Medulla oblongata (tissue), 1 donor: ENCODE data around the gene SDS.
"Not testable (repeated sequence)": the region's sequence is repeated elsewhere in the genome, so short reads cannot be mapped to it uniquely, and the experiment has no call there.

Experiments used
- DNase-seq: peaks from one replicate; pipeline ENCODE4 v3.0.0-alpha.2; 2015; ENCODE audit errors: extremely low spot score

Gene SDS

DNA sequence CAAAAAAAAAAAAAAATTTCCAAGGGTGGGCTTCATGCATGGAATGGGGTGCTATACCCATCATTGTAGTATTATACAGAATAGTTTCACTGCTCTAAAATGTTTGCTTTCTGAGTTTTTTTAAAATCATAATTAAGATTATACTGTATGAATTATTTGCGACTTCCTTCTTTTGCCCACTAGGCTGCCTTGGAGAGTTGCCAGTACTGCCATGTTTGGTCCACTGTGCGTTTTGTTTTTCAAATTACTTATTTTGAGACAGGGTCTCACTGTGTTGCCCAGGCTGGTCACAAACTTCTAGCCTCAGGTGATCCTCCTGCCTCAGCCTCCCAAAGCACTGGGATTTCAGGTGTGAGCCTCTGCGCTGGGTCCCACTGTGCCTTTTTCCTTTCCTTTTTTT, 25.4 kb downstream of the SDS start:
- no peak for DNase-seq

DNA sequence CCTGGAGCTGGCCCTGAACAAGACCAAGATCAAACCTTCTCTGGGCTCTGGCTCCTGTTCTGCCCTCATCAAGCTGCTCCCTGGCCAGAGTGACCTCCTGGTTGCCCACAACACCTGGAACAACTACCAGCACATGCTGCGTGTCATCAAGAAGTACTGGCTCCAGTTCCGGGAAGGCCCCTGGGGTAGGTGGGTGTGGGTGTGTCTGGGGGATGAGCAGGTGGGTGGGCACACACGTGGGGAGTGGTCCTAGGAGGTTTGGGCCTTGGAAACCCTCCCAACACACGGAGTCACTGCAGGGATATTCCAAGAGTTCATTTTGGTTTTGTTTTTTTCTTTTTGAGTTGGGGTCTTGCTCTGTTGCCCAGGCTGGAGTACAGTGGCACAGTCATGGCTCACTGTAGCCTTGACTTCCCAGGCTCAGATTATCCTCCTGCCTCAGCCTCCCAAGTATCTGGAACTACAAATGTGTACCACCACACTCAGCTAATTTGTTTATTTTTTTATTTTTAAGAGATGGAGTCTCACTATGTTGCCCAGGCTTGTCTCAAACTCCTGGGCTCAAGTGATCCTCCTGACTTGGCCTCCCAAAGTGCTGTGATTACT, 28.8 kb downstream of the SDS start:
- no peak for DNase-seq

DNA sequence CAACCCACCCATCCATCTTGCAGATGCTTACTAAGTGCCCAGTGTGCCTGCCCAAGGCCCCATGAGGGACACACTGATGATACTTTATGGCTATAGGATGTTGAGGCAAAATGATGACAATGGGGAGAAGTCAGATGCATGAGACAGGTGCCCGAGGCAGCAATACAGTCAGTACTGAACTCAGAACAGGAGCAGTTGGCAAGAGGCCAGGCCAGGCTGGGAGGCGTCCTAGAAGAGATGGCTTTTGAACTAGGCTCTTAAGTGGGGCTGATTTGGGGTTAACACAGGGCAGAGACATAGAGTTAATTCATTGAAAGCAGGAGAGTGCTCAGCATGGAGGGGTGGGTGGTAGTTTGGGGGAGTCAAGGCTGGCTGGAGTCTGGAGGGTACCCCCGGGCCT, 29.7 kb downstream of the SDS start:
- no peak for DNase-seq

DNA sequence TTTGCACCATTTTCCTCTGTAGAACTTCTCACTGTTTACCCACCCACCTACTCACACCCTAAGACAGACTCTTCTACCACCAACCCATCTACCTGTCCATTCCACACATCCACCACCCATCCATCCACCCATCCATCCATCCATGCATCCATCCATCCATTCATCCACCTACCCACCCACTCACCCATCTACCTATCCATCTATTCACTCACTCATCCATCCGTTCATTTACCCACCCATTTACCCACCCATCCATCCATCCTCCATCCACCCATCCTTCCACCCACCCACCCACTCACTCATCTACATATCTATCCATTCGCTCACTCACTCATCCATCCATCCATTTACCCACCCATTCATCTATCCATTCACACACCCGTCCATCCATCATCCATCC, 30.2 kb downstream of the SDS start:
- DNase-seq, result no peak

DNA sequence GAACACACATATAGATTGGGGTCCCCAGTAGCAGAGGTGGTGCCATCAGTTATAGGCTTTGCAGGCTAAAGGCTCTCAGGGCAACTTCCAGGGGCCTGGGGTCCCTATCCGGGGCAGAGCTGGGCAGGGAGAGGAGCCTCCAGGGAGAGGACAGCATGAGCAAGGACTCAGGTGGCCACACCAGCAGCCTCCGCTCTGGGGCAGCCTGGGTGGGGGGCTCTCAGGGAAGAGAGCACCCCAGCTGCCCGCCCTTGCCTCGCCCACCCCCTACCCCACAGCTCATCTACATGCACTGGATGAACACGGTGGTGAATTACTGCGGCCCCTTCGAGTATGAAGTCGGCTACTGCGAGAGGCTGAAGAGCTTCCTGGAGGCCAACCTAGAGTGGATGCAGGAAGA, 31.3 kb downstream of the SDS start:
- DNase-seq, result no peak

DNA sequence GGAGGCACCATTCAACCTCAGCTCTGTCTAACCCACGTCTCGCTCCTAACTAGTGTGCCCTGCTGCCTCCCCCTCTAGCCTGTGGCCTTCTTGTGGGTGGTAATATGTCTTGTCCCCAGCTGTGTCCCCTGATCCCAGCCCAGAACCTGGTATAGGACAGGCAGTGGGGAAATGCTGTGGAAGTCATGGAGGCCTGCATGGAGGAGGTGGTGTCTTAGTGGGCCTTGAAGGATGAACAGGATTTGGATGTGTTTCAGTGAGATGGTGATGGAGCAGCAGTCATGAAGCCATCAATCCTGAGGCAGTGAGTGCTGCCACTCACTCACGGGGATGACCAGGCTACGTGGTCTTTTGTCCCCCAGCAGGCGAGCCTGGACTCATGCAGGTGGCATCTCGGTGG, 31.9 kb downstream of the SDS start:
- no peak for DNase-seq

DNA sequence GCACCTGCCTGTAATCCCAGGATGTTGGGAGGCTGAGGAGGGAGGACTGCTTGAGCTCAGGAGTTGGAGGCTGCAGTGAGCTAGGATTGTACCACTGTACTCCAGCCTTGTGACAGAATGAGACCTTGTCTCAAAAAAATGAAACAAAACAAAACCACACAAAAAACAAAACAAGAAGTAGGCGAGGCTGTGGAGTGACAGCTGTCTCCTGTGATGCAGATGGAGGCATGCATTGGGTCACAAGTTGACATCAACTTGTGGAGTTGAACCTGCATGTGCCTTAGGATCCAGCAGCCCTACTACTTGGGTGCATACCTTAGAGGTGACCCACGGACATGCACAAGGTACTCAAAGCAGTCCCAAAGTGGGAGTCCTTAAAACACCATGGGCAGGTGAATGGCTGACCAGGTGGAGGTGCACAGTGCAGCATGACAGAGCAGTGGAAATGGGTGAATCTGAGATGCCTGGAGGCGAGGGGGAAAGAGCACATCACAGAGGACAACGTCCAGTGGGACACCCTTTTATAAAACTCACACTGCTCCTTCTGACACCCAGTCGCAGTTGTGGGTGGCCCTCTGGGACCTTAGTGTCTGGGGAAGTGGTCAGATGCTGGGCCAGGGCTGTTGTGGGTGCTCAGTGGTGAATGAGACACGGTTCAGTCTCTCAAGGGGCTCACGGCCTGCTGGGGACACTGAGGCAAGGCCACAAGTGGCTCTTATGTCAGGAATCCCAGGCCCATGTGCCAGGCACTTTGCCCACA, 32.6 kb downstream of the SDS start:
- DNase-seq, result no peak

DNA sequence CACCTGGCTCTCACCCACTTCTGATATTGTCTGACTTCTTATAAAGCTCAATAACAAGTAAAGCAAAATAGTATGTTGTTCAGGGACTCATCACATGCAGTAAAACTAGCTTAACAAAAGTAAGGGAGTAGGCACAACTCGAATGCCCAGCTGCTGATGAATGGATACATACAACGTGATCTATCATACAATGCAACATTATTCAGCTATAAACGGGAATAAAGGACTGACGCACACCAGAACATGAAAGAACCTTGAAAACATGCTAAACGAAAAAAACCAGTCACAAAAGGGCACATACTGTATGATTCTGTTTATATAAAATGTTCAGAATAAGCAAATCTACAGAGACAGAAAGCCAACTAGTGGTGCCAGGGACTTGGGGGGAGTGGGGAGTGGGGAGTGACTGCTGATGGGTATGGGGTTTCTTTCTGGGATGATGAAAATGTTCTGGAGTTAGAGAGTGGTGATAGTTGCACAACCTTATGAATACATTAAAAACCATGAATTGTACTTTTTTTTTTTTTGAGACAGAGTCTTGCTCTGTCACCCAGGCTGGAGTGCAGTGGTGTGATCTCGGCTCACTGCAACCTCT, 34.2 kb downstream of the SDS start:
- DNase-seq, result peak; percentile 68

DNA sequence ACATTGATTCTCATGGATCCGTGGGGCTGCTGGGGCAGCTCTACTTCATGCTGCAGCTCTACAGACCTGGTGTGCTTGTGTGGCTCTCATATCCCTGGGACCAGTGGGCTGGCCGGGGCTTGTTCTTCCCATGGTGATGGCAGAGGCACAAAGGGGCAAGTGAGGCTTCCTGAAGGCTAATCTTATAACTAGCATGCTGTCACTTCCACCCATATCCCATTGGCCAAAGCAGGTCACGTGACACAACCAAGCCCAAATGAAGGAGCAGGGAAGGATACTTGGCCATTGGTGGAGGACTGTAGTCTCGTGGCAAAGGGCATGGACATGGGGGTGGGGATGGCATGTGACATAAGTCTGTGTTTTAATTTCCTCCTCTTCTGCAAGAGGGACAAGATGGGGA, 35.4 kb downstream of the SDS start:
- DNase-seq, result no peak

DNA sequence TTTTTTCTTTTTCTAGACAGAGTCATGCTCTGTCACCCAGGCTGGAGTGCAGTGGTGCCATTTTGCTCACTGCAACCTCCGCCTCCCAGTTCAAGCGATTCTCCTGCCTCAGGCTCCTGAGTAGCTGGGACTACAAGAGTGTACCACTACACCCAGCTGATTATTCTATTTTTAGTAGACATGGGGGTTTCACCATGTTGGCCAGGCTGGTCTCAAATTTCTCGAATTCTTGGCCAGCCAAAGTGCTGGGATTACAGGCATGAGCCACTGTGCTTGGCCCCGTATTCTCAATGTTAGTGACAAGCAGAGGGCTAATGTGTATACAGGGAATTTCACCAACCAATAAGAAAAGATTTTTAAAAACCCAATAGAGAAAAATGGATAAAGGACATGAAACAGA, 36.9 kb downstream of the SDS start:
- no peak for DNase-seq

DNA sequence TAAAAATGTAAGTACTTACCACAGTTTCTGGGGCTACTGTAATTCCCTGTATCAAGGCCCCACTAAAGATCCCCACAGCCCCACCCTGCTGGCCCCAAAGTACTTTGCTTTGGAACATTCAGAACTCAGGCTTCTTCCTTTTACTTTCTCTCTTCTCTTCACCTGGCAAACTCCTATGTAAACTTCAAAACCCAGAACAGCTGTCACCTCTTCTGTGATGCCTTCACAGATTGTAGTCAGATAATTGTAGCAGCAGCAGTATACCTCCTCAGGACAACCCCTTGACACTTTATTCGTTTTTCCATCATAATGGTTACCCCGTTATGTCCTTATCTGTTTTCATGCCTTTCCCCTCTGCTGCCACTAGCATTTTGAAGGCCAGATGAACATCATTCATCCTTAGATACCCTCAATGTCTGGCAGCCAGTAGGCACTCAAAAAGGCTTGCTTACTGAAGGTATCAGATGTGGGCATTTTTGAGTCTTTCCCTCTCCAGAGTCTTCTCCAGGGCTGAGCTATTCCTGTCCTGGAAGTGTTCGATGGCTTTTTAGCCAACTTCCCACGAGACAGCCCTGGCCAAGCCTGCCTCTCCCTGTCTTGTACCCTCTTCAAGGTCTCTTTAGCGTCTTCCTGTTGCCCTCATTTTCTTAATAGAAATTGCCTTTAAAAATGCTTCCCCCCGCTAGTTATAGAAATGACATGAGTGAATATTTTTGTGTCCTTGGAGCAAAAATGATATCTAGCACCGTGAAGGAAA, 37.9 kb downstream of the SDS start:
- no peak for DNase-seq

DNA sequence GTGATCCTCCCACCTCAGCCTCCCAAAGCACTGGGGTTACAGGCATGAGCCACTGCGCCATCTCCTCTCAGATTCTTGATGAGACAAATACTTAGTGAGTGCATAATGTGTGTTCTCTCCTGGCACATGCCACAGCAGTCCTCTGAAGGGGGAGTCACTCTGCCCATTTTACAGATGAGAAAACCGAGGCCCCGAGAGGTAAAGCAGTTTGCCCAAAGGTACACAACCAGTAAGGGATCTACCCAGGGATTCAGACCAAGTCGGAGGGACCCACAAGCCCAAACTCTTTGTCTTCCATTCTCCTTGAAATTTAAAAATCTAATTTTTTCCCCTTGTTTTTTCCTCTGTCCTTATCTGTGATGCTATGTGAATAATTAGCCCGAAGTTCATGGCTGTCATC, 39.0 kb downstream of the SDS start:
- no peak for DNase-seq

DNA sequence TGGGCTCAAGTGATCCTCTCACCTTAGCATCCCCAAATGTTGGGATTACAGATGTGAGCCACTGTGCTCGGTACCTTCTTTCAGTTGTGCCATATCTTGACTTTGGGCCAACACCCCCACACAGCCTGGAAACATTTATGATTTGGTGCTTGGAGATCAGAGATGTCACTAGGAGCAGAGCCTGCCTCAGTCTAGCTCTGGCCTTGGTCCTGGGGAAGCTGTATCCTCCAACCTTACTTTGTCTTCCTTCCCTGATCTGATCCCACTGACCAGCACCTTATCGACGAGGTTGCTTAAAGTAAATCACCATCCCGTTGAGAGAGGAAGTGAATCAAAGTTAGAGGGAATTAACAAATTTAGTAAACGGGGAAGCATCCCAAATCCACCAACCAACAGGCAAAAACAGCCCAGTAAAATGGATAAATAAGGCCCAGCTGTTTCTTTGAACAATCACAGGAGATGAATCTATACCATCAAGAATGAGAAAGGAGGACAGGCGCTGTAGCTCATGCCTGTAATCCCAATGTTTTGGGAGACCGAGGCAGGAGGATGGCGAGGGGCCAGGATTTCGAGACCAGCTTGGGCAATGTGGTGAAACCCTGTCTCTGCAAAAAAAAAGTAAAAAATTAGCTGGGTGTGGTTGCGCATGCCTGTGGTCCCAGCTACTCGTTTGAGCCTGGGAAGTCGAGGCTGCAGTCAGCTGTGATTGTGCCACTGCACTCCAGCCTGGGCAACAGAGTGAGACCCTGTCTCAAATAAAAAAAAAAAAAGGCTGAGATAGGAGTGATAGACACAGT, 41.9 kb downstream of the SDS start:
- no peak for DNase-seq

DNA sequence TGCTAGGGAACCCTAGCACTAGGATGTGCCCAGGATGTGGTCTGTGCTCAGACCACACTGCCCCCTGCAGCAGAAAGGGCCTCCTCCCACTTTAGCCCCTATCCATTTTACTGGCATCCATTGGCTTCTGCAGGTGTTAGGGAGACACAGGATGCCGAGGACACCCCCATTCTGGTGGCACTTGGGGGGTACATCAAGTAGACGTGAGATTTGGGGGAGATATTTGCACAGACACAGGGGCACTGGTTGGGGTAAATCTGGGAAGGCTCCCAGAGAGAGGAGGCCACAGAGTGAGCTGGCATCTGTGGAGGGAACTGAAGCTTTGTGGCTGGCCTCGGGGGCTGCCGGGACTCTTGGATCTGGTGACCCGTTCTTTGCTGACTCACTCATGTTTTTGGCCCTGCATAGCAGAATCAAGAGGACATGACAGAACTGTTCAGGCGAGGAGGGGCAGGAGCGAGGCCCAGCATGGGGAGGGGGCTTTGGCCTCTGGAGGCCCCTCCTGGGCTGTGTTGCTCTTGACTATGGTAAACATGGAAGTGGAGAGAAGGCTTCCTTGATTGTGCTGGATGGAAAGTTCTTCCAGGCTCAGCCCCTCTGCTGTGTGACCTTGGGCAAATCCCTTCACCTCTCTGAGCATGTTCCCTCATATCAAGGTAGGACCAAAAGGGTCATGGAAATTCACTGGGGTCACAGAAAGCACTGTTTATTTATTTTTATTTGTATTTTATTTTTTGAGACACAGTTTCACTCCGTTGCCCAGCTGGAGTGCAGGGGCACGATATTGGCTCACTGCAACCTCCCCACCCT, 43.5 kb downstream of the SDS start:
- DNase-seq, result no peak

DNA sequence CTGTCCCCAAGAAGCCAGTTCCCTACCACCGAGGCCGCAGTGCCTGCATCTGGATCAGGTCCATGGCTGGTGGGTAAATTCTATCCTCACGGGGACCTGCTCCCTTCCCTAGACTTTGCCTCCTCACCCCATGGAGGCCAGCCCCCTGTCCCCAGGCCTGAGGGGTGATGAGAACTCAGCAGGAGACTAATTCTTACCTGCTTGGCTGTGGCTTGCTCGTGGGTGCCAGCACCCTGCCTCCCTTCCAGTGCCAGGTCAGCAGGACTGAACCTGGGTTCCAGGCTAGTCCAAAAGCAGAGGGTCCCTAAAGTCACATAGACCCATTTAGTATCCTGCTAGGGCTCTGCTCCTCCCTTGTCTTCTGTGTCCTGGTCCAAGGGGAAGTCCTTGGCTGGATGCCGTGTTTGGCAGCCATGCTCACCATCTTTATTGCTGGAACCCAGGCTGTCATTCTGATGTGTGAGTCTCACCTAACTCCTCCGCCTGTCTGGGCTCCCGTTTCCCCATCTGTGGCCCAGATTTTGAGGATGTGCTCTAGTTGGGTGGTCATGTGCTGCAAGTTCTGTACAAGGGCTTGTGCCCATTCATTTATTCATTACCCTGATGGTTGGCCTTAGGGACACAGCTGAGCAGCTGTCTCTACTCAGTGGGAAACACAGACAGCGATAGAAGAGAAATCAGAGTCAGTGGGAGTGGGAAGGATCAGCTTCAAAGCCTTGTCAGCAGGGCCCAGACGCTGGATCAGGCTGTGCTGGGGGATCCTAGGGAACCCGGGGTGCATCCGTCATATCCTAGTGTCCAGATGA, 44.4 kb downstream of the SDS start:
- DNase-seq, result peak; percentile 77

DNA sequence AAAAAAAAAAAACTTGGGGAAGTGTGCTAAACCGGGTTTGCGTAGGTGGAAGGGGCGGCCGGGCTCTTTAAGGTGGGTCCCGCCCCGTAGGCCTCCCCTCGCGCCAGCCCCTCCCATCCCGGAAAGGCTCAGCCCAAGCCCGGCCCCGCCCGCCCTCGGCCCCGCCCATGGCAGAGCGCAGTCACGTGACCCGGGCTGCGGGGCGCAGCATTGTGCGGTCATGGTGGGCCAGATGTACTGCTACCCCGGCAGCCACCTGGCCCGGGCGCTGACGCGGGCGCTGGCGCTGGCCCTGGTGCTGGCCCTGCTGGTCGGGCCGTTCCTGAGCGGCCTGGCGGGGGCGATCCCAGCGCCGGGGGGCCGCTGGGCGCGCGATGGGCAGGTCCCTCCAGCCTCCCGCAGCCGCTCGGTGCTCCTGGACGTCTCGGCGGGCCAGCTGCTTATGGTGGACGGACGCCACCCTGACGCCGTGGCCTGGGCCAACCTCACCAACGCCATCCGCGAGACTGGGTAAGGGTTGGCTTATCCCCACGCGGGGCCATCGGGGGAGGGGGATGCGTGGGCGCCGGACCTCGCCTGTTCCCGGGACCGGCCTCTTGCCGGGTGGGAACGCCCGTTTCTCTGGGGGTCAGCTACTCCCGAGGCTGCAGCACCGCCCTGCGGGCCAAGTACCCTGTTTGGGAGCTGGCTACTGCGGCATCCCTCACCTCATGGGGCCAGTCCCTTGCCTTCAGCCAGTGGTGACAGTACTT, 45.1 kb downstream of the SDS start, which contains the start of gene PLBD2:
Gene PLBD2 (plus strand): TSS at position 207 of the 752 bp plus-strand sequence. CDS start 14 bp downstream, at position 221.
- peak; percentile 95 for DNase-seq

DNA sequence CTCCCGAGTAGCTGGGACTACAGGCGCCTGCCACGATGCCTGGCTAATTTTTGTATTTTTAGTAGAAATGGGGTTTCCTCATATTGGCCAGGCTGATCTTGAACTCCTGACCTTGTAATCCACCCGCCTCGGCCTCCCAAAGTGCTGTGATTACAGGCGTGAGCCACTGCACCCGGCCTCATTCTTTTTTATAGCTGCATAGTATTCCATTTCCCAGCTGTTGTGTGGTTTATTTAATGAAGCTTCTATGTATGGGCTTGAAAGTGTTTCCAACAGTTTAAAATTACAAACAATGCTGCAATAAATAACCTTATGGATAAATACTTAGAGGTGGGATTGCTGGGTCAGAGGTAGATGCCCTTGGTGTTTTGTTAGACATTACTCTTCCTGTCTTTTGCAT, 49.5 kb downstream of the SDS start:
- not testable (repeated sequence) for DNase-seq

DNA sequence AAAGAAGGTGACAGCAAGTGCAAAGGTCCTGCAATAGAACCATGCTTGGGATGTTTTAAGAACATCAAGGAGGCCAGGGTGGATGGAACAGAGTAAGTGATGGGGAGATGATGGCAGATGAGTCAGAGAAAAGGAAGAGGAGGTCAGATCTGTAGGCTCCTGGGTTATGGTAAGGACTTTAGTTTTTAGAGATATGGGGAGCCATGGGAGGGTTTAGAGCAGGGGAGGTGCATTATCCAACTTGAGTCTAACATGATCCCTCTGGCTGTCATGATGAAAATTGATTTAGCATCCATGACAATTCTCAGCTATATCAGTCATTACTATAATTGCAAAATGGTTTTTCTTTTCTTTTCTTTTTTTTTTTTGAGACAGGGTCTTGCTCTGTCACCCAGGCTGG, 52.6 kb downstream of the SDS start:
- DNase-seq, result no peak

DNA sequence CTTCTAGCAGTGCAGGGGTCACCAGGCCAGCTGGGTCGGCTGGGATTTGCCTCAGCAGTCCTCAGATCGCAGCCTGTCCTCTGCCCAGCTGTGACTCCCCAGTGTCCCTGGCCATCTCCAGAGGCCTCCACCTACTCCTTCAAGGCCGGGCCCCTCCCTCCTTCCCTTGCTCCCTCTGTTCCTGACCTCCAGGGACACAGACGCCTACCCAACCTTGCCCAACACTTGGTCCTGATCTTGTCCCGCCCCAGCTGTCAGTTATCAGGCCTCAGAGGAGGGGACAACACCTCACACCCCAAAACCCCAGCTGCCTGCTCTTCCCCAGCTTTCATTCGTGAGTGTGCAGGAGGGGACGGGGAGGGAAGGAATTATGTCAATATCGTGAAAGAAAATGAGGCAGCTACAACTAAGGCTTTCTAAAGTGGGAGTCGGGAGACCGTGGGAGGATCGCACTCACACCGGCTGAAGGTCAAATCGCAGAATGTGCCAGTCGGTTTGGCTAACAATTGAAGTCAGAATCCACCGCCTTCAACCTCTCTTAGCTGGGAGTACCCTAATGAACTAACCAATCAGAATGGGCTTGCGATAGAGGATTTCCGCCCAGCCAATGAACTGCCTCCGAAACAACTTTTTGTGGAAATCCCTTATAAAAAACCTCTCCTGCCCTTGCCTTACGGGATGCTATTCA, 54.7 kb downstream of the SDS start:
- no peak for DNase-seq
